Right ventricle myocardium inferior (tissue), 1 donor: ENCODE measurements around the gene ATM. TPM values are rescaled to one million over a fixed set of nuclear protein-coding genes. Genes with fewer than 3 reads are reported as not detected.

Experiments
- total RNA-seq: library from RNA; stranded (reverse); fragmentation: NEBNext Ultra II Directional; extraction: Animal tissue kit (Norgen Biotek cat#: 25700); gene quantifications from one replicate; pipeline ENCODE4 v1.2.1, GENCODE V29; 2021
- donor health status: DM: no; HTN: yes; CAD: no; lungs with severe emphysema.

ATM gene
- total RNA-seq, 1 donor from 2014 or later, result 24.9 TPM

Other genes starting within 250 kb of the ATM start
- 34.2 TPM for gene CUL5, start 214.2 kb upstream of the ATM start, total RNA-seq
- gene ACAT1, start 101.5 kb upstream of the ATM start, total RNA-seq, result 396 TPM
- gene NPAT, start 429 bp upstream of the ATM start, total RNA-seq, result 7.4 TPM
- gene C11orf65, start 244.5 kb downstream of the ATM start, total RNA-seq, result 0.43 TPM